ENCODE results near the gene PRPF38B.
"Not testable (repeated sequence)": the region's sequence is repeated elsewhere in the genome, so short reads cannot be mapped to it uniquely, and the experiment has no call there.

Gene PRPF38B

GRCh38 chr1:108691942-108692723 lies at the start of gene PRPF38B:
Gene PRPF38B, plus strand, starts transcription at chr1:108692310. Its CDS starts 282 bp downstream, at chr1:108692592.
- in situ Hi-C loops (cut with HindIII; ENCODE audit: low sequenced_read_pairs), result no loop called here

GRCh38 chr1:108643492-108644335 lies 48.4 kb upstream of the PRPF38B start:
- in situ Hi-C loops (cut with HindIII; ENCODE audit: low sequenced_read_pairs), result no loop called here

DNA sequence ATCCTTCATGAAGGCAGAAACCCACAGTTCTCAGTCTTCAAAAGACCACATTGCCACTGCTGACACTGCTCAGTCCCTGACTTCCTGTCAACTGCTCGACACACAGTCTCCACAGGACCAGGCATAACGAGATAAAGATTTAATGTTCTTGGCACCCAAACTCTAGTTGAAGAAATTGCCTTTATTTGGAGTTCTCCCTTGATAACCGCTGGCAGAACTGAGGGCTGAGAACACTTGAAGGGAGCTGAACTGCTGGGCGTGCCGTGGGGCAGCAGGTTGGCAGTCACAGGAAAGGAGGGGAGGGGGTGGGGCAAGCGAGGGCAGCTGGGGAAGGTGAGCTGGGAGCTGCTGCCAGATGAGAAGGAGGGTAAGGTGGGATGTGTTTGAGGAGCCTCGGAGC lies 47.1 kb upstream of the PRPF38B start:
- in situ Hi-C loops (cut with HindIII; ENCODE audit: low sequenced_read_pairs), result no loop called here

GRCh38 chr1:108645564-108646184 lies 46.4 kb upstream of the PRPF38B start:
- in situ Hi-C loops (cut with HindIII; ENCODE audit: low sequenced_read_pairs), result no loop called here

- in situ Hi-C loops (cut with HindIII; ENCODE audit: low sequenced_read_pairs), result no loop called here
These were observed 45.9 kb upstream of the PRPF38B start for GRCh38 chr1:108646265-108646647.

- in situ Hi-C loops (cut with HindIII; ENCODE audit: low sequenced_read_pairs), result no loop called here
These were observed 45.4 kb upstream of the PRPF38B start for GRCh38 chr1:108646648-108647269.

- in situ Hi-C loops (cut with HindIII; ENCODE audit: low sequenced_read_pairs), result no loop called here
These were observed 38.5 kb upstream of the PRPF38B start for GRCh38 chr1:108653431-108654105.

DNA sequence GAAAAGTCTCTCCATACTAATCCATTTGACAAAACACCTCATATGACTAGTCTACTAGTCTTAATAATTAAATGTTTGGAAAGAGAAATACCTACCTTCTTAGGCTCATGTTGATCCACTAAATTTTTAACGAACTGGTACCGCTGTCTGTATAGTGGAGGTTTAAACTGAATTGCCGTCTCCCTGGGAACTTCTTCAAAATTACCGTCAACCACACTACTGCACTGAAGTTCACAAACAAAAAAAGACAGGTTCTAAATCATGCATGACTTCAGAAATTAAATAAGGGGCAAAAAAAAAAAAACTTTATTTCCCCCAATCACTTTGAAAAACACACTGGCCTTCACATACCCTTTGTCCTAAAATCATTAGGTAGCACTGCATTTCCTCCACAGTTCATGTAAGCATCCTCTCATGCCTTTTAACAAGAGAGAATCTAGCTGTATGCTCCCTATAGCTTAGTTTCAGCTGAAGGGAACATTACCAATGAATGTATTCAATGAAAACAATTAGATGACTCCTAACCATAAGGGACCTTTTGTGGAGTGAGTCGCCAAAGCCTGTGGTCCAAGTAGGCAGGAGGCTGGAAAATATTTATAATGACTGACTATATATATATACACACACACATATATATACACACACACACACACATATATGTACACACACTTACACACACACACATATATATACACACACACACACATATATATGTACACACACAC lies 34.6 kb upstream of the PRPF38B start:
- in situ Hi-C loops (cut with HindIII; ENCODE audit: low sequenced_read_pairs), result no loop called here

DNA sequence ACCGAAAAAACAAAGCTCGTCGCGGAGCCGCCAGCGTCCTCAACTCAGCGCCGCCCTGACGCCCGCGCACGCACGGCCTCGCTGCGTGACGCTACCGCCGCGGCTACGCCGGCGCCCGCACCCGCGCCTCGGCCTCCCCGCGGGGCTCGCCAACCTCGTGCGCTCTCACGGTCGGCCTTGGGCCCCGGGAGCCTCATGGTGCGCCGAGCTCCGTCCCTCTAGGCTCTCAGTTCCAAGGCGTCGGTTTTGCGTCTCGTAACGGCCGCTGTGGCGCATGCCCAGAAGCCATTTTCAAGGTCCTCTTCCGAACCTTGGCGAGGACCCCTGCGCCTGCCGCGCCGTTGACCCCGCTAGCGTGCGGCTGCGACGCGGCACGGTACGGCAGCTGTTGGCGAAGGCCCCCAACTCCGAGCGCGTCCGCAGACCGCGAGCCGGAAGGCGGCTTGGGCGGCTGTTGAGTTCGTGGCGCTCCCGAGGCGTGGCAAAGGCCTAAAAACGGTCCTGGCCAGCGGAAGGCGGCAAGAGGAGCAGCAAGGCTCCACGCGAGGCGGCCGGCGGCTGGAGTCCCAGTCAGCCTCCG lies 31.0 kb upstream of the PRPF38B start, which contains the start of gene HENMT1:
TSS of gene HENMT1 (minus strand) at position 64 of the 580 bp plus-strand sequence. CDS start 1,209 bp downstream, outside the sequence.
- in situ Hi-C loops (cut with HindIII; ENCODE audit: low sequenced_read_pairs), result no loop called here

GRCh38 chr1:108663074-108663473 lies 29.0 kb upstream of the PRPF38B start:
- in situ Hi-C loops (cut with HindIII; ENCODE audit: low sequenced_read_pairs), result no loop called here

DNA sequence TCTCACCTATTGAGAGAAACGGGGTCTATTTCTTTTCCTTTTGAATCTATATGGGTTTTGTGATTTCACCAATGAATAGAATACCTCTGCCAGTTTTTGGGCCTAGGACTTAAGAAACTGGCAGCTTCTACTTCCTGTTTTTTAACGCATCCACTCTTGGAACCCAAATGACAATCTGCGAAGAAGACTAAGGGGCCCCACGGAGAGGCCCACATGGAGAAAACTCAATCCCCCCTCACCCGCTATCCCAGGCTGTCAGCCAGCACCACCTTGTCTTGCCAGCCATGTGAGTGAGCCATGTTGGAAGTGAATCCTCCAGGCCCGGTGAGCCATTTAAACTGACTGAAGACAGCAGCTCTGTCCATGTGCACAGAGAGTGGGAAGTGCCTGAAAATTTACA lies 27.6 kb upstream of the PRPF38B start:
- in situ Hi-C loops (cut with HindIII; ENCODE audit: low sequenced_read_pairs), result no loop called here

DNA sequence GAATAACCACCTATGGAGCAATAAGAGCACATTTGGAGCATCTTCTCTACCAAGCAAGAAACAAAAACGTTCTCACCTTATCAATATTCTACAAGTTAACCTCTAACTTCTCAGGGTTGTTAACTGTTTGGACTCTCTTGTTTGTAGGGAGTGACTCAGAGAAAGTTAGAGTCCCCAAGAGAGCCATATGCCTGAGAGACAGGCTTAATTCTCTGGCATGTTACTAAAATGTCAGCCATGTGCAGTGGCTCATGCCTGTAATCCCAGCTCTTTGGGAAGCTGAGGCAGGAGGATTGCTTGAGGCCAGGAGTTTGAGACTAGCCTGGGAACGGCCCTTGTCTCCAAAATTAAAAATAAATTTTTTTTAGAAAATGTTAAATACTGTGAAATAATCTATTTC lies 27.0 kb upstream of the PRPF38B start:
- in situ Hi-C loops (cut with HindIII; ENCODE audit: low sequenced_read_pairs), result no loop called here

DNA sequence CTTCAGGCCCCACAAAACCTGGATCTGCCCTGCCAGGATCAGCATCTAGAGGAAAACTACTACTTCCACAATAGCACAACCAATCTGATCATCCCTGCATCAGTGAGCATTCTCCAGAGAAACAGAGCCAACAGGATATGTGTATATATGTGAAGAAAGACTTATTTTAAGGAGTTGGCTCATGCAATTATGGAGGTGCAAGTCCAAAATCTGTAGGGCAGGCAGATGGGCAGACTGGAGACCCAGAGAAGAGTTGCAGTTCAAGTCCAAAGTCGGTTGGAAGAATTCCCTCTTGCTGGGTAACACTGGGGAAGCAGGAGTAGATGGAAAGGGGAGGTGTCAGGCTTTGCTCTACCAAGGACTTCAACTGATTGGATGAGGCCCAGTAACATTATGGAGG lies 26.3 kb upstream of the PRPF38B start:
- in situ Hi-C loops (cut with HindIII; ENCODE audit: low sequenced_read_pairs), result no loop called here

GRCh38 chr1:108667422-108667821 lies 24.7 kb upstream of the PRPF38B start:
- in situ Hi-C loops (cut with HindIII; ENCODE audit: low sequenced_read_pairs), result not testable (repeated sequence)

DNA sequence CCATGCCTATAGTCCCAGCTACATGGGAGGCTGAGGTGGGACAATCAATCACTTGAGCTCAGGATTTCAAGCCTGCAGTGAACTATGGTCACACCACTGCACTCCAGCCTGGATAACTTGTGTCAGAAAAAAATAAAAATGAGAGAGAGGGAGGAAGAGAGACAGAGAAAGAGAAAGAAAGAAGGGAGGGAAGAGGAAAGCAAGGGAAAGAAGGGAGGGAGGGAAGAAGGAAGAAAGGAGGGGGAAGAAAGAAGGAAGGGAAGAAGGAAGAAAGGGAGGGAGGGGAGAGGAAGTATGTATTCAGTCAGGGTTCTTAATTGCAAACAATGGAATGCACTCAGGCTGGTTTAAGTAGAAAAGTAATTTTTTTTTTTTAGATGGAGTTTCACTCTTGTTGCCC lies 23.3 kb upstream of the PRPF38B start:
- in situ Hi-C loops (cut with HindIII; ENCODE audit: low sequenced_read_pairs), result no loop called here

DNA sequence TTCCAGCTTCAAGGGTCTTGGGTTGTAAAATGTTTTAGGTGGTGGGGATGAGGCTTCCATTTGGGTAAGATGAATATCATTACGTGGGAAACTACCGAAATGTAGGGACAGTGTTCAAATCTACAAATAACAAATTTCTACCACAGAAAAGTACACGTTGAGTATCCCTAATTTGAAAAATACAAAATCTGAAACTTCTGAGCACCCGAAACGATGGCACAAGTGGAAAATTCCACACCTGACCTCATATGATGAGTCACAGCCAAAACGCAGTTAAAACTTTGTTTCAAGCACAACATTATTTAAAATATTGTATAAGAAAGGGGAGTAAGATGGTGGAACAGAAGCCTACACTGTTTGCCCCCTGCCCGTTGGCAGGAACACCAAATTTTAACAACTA lies 22.4 kb upstream of the PRPF38B start:
- in situ Hi-C loops (cut with HindIII; ENCODE audit: low sequenced_read_pairs), result no loop called here

DNA sequence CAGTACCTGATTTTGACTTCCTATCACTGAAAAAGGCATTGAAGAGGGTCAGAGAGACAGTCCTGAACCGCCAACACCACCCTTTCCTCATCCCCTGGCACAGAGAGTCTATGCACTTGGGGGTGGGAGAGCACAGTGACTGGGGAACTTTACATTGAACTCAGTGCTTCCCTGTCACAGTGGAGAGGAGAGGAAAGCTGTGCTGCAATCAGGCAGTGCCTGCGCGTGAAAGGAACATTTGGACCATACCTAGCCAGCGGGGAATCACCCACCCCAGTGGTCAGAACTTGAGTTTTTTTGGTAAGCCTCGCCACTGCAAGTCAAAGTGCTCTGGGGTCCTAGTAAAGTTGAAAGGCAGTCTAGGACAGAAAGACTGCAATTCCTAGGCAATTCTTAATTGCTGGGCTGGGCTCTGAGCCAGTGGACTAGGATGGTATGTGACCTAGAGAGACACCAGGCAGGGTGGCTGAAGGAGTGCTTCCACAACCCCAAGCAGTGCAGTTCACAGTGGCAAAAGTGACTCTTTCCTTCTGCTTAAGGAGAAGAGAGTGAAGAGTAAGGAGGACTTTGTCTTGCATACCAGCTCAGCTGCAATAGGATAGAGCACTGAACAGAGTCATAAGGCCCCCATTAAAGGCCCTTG lies 21.9 kb upstream of the PRPF38B start:
- in situ Hi-C loops (cut with HindIII; ENCODE audit: low sequenced_read_pairs), result no loop called here

GRCh38 chr1:108671143-108671542 lies 21.0 kb upstream of the PRPF38B start:
- in situ Hi-C loops (cut with HindIII; ENCODE audit: low sequenced_read_pairs), result no loop called here

- in situ Hi-C loops (cut with HindIII; ENCODE audit: low sequenced_read_pairs), result no loop called here
These were observed 13.4 kb upstream of the PRPF38B start for GRCh38 chr1:108678706-108679105.
